GM19463 (cell line): ENCODE results near the gene WNT3.
"Not testable (repeated sequence)": the region's sequence is repeated elsewhere in the genome, so short reads cannot be mapped to it uniquely, and the experiment has no call there.

Experiments
- ATAC-seq: cut with Tn5 transposase; IDR thresholded peaks from one replicate; pipeline ENCODE4 v1.9.1; 2021; ENCODE audit warnings: mild to moderate bottlenecking, moderate library complexity; ENCODE audit not compliant: unreplicated experiment

Gene WNT3

GRCh38 chr17:46766493-46767491 lies 51.7 kb downstream of the WNT3 start:
- no peak for ATAC-seq

DNA sequence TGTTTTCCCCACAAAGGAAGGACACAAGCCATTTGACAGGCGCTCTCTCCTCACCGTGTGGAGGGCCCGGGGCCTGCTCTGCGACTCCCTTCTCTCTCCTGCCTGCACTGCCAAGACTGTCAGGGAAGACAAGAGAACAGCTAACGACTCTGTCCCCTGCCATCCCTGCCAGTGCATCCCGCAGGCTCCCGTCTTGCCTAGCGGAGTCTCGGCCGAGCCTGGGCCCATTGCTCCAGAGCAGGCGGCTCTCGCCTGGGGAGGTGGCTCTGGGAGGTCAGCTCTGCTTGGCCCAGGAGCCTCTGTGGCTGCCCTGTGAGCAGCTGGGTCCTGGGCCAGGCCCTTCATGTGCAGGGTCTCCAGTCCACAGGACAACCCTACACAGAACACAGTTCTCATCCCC lies 53.0 kb downstream of the WNT3 start:
- ATAC-seq: no peak

DNA sequence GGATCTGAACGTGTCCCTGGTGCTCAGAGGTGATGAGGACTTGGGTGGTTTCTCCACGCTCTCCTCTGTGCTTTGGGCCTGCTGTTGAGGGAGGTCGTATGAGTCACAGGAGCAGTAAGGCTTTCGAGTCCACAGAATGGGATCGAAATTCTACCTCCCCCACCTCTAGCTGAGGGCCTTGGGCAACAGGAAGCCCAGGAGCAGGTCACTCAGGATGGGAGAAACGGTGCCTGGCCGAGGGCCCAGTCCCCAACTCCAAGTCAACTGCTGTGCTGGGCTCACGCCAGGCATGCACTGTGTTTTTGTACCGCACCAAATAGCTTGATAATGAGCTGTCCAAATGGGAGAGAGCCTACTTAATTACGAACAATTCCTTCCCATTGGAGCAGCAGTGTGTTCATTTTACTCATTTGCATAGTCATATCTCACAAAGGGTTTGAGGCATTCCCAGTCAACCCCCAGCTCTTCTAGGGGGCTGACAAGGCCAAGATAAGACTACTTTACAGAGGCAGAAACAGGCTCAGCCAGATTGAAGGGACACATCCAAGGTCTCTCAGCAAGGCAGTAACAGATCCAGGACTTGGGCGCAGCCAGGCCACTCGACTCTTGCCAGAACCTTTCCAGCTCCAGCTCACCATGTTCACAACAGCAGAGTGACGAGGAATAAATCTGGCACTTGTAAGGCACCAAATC lies 53.6 kb downstream of the WNT3 start:
- no peak for ATAC-seq

DNA sequence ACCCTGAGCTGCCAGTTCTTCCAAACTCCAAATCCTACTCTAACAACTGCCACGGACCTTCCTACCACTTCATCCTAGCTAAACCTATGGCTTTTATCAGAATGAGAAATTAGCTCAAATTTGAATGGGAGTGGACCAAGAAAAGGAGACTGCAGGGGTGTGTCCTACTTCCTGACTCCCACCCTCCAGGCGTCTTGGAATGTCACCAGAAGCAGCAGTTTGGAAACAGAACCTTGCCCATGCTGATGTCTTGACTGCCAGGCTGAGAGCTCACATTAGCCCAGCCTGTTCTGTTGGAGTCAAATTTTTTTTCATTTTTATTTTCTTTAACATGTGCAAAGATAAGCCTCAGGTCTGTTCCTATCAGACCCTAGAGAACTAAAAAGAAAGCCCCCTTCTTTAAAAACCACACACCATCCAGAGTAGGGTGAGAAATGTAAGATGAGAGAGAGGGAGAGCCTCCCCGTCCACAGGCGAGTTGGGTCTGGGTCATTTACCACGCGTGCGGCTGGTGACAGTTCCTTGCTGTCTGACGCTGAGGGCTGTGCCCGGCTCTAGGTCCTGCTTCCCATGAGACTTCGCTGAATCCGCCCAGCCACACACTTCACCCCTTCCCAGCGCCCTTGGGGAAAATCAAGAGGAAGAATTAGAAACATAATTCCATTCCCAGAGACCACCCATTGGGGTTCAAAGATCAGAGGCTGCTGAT lies 54.3 kb downstream of the WNT3 start:
- ATAC-seq: no peak

GRCh38 chr17:46763416-46763815 lies 55.1 kb downstream of the WNT3 start:
- ATAC-seq: no peak

DNA sequence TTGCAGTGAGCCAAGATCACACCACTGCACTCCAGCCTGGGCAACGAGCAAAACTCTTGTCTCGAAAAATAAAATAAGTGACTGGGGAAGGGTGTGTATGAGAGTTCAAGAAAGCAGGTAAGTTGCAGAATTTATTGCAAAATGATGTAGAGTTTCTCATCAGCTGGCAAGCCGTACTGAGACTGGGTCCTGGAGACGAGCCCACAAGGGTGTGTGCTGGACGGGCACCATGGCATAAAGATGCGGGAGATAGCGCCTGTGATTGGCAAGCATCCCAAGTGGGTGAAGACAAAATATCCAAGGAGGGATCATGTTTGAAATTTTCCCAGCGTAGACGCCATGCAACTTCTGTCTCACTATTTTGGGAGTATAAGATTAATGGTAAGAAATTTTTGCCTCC lies 59.4 kb downstream of the WNT3 start:
- ATAC-seq: no peak

DNA sequence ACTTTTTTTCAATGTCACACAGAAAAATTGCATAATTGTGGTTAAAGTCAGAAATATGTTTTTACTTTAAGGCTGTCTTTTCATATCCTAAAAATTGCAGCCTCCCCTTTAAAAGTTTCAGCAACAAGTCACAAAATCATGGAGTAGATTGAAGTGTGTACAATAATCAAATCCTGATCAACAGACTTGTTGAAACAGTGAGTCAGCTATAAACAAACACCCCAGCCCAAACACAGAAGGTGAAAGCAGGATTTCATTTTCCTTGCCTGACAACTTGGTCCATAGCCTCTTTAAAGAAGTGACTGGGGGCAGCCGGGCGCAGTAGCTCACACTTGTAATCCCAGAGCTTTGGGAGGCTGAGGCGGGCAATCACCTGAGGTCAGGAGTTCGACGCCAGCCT lies 59.9 kb downstream of the WNT3 start:
- ATAC-seq: no peak

DNA sequence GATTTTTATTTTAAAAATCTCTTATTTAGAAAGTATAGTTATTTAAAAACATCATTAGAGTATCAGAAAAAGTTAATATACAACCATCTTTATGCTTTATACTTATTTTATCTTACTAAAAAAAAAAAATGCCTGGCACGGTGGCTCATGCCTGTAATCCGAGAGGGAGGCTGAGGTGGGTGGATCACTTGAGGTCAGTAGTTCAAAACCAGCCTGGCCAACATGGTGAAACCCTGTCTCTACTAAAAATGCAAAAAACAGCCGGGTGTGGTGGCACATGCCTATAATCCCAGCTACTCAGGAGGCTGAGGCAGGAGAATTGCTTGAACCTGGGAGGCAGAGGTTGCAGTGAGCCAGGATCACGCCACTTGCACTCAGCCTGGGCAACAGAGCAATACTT lies 60.9 kb downstream of the WNT3 start:
- ATAC-seq: not testable (repeated sequence)

DNA sequence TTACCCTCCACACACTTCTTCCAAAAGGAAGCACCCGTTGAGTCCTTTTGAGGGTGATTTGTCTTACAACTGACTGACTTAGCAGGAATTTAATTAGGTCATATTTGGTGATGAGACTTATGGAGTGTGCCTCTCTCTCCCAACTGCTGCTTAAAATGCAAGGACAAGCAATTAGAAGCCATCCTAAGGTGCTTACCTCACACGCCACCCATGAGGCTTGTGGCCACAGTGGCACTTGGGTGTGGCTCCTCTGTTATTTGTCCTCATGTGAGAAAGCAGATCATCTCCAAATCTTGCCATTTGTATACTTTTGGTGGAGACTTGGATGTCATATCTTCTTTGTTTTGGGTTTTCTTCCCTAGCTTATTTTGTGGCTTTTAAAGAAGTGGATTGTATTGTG lies 61.6 kb downstream of the WNT3 start:
- no peak for ATAC-seq

GRCh38 chr17:46756081-46756735 lies 62.3 kb downstream of the WNT3 start:
- ATAC-seq: no peak

DNA sequence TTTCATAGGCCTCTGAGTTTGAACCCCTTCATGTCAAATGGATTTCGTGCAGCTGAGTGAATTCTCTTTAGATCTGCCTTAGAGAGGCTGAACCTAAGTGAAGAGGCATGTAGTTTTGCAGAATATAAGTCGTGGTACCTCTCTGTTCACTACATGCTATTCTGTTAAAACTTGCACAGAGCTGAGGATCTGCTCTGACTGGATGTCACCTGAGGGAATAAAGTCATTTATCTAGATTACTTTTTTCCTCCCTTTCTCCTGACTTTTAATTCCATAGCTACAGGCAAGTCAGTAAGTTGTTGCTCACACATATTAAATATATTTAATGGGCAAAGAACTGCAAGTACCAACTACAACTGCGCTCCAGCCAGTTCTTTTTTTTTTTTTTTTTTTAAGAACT lies 64.7 kb downstream of the WNT3 start:
- no peak for ATAC-seq

- ATAC-seq: no peak
Observed at GRCh38 chr17:46751425-46751824, 67.1 kb downstream of the WNT3 start.

DNA sequence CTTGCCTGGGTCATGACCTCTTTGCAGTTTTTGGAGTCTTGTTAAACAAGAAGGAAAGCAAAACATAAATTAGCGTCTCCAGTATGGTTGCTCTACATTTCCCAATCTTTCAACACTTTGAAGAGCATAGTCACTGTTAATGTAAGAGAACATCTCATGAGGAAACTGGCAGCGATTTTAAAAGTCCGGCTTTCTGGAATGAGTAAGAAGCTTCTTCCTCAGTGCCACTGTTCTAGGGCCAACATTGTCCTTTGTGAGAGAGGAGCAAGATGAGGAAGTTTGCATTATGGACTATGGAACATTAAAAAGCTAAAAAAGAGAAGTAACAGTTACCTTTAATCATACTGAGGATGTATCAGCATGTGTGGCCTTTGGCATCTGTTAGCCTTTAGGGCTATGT lies 73.1 kb downstream of the WNT3 start:
- ATAC-seq: no peak

- ATAC-seq: no peak
Observed at GRCh38 chr17:46744441-46744840, 74.1 kb downstream of the WNT3 start.

DNA sequence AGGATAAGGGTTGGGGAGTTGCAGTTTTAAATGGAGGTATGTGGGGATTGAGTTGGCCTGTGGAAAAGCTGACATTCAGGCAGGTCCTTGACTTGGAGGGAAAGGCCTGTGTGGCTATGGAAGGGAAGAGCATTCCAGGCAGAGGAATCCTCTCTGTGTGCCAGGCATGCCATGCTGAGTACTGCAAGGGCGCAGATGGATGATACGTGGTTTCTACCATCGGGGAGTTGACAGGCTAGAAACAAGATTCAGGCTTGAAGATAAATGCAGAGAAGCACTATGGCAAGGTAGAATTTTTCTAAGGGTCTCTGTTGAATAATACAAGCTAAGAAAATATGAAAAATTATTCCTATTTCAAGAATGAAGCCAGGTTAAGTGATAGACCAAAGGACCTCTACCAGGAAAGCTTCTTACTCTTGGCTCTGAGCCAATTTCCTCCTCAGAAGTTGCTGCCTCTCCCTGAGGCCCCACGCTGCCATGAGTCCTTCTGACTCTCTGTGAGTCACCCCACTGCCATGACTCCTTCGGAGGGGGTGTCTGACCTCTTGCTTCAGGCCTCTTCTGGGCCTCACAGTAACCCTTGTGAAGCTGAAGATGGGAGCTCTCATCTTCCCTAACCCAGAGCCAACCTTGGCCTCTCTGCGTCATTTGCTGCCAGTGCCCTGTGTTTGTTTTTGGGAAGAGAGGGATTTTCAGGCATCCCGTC lies 75.8 kb downstream of the WNT3 start:
- no peak for ATAC-seq

GRCh38 chr17:46741122-46741730 lies 77.3 kb downstream of the WNT3 start:
- no peak for ATAC-seq

GRCh38 chr17:46739982-46740381 lies 78.5 kb downstream of the WNT3 start:
- no peak for ATAC-seq

GRCh38 chr17:46738544-46738943 lies 79.9 kb downstream of the WNT3 start:
- no peak for ATAC-seq

DNA sequence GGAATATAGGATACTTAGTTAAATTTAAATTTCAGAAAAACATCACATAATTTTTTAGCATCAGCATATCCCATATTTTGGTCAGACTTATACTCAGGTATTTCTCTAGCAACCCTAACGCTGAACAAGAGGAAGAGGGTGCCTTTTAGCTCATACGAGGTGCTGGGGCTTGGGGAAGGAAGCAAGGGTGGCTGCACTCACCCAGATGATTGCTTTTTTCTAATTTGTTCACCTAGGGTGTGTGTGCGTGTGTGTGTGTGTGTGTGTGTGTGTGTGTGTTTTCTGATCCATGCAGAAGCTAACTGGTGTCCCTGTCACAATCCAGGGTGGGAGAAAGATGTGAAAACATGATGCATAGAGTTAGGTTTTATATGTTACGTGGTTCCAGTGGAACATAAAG lies 81.2 kb downstream of the WNT3 start:
- ATAC-seq: no peak

- ATAC-seq: no peak
Observed at GRCh38 chr17:46736100-46736499, 82.4 kb downstream of the WNT3 start.
